ENCODE results near the gene OR1E1. TPM values are rescaled to one million over a fixed set of nuclear protein-coding genes. Genes with fewer than 3 reads are reported as not detected.
"Not testable (repeated sequence)": the region's sequence is repeated elsewhere in the genome, so short reads cannot be mapped to it uniquely, and the experiment has no call there.

The OR1E1 gene
- total RNA-seq (not detected), polyA plus RNA-seq (ENCODE audit: insufficient read length in 2 of 2) (not detected)
- long read RNA-seq, donor 1, result 0 reads
- long read RNA-seq, donor 2, result 0 reads
- long read RNA-seq, donor 3, result 0 reads
- long read RNA-seq, donor 4, result 0 reads

- H3K4me1 ChIP-seq (ENCODE audit: control insufficient read depth, insufficient read depth, low read length), result no peaks in the 10 kb centered on the region
- no peak within 1 kb of the TSS for H3K4me3 ChIP-seq (ENCODE audit: low read depth, low read length)
- H3K9me3 ChIP-seq (ENCODE audit: control insufficient read depth, insufficient read depth, low read length), result no peaks in the 10 kb centered on the region
- no peaks in the 10 kb centered on the region for H3K27me3 ChIP-seq (ENCODE audit: control insufficient read depth, insufficient read depth, low read length)
- H3K36me3 ChIP-seq (ENCODE audit: control insufficient read depth, insufficient read depth, low read length), result no peaks in the 10 kb centered on the region
- WGBS (ENCODE audit: insufficient coverage), result no CpG with 5 or more reads among the region's 1 CpG
- no peak for DNase-seq (ENCODE audit: low read depth in 4 of 6, low spot score in 6 of 6)
- no peak within 1 kb of the TSS for H3K27ac ChIP-seq (ENCODE audit: low read depth, low read length)
These were observed at the start of gene OR1E1 for GRCh38 chr17:3398310-3398709. TSS of gene OR1E1 (minus strand) at chr17:3398410. CDS start at chr17:3398410, 0 bp downstream.

- no peaks in the 10 kb centered on the region for H3K36me3 ChIP-seq (ENCODE audit: control insufficient read depth, insufficient read depth, low read length)
- no peak overlapping the region for H3K4me3 ChIP-seq (ENCODE audit: low read depth, low read length)
- no peaks in the 10 kb centered on the region for H3K27me3 ChIP-seq (ENCODE audit: control insufficient read depth, insufficient read depth, low read length)
- DNase-seq (ENCODE audit: low read depth in 4 of 6, low spot score in 6 of 6), result no peak
- no peak overlapping the region for H3K27ac ChIP-seq (ENCODE audit: low read depth, low read length)
- H3K4me1 ChIP-seq (ENCODE audit: control insufficient read depth, insufficient read depth, low read length), result no peaks in the 10 kb centered on the region
- WGBS (ENCODE audit: insufficient coverage), result no CpG with 5 or more reads among the region's 2 CpGs
- H3K9me3 ChIP-seq (ENCODE audit: control insufficient read depth, insufficient read depth, low read length), result no peaks in the 10 kb centered on the region
These were observed 49.4 kb upstream of the OR1E1 start for GRCh38 chr17:3447625-3448024.

DNA sequence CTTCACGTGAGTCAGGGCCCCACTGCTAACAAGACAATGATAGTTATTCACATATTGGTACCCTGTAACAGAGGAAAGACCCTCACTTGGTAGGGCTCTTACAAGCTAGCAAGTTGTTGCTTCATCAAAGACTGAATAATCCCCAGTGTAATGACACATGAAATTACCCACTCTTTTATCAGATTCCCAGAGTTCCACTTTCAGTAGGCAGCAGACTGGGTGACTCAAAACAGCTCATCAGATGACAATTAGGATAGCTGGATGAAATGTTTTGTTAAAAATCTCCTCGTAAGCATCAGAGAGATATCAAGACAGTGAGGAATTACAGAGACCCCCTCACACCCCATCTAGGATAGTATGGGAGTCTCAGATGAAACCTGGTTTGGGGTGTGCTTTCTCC lies 42.2 kb upstream of the OR1E1 start:
- Histone ChIP-seq H3K36me3 (ENCODE audit: control insufficient read depth, insufficient read depth, low read length) (no peaks in the 10 kb centered on the region), H3K27me3 (ENCODE audit: control insufficient read depth, insufficient read depth, low read length) (no peaks in the 10 kb centered on the region), H3K9me3 (ENCODE audit: control insufficient read depth, insufficient read depth, low read length) (no peaks in the 10 kb centered on the region), H3K4me3 (ENCODE audit: low read depth, low read length) (no peak overlapping the region), H3K27ac (ENCODE audit: low read depth, low read length) (no peak overlapping the region), H3K4me1 (ENCODE audit: control insufficient read depth, insufficient read depth, low read length) (no peaks in the 10 kb centered on the region)
- no peak for DNase-seq (ENCODE audit: low read depth in 4 of 6, low spot score in 6 of 6)
- WGBS (ENCODE audit: insufficient coverage), result no CpG with 5 or more reads among the region's 2 CpGs

DNA sequence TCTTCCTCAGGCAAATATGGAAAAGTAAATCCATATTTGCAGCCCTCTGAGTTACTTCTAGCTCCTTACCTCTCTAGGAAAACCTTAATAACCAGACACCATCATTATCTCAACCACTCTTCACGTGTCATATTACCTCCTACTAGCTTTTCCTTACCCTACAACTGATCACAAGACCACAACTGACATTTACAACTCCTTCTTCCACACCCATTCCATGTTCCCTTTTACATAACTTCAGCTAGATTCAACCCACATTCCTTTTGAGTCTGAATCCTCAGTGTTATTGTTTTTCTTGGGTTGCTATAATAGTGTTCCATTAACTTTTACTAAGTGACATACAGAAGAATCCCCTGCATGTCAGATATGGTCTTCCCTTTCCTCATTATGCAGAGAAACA lies 40.2 kb upstream of the OR1E1 start:
- 88% methylated on average over 1 of the region's 1 CpG for WGBS (ENCODE audit: insufficient coverage)
- H3K9me3 ChIP-seq (ENCODE audit: control insufficient read depth, insufficient read depth, low read length), result no peaks in the 10 kb centered on the region
- no peaks in the 10 kb centered on the region for H3K36me3 ChIP-seq (ENCODE audit: control insufficient read depth, insufficient read depth, low read length)
- H3K27me3 ChIP-seq (ENCODE audit: control insufficient read depth, insufficient read depth, low read length), result no peaks in the 10 kb centered on the region
- no peak for DNase-seq (ENCODE audit: low read depth in 4 of 6, low spot score in 6 of 6)
- no peak overlapping the region for H3K4me3 ChIP-seq (ENCODE audit: low read depth, low read length)
- H3K4me1 ChIP-seq (ENCODE audit: control insufficient read depth, insufficient read depth, low read length), result no peaks in the 10 kb centered on the region
- H3K27ac ChIP-seq (ENCODE audit: low read depth, low read length), result no peak overlapping the region

DNA sequence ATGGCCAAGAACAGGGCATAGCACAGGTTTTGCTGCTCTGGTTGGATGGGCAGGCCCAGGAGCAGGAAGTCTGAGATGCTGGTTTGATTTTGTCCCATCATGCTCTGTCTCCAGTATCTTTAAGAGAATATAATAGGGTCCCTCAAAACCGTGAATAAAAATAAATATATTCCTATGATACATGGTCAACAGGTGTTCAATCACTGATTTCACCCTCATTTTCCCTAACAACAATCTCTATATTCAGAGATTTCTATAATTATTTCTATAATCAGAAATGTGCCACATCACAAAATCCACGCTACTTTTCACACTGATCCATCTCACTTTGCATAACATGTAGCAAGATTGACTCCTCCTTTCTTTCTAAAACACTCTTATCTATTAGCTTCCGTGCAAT lies 35.5 kb upstream of the OR1E1 start, which contains the start of gene OR1E2:
TSS of gene OR1E2 (minus strand) at position 101 of the 400 bp plus-strand sequence. CDS start at position 101, 0 bp downstream.
- no peaks in the 10 kb centered on the region for H3K27me3 ChIP-seq (ENCODE audit: control insufficient read depth, insufficient read depth, low read length)
- H3K4me1 ChIP-seq (ENCODE audit: control insufficient read depth, insufficient read depth, low read length), result no peaks in the 10 kb centered on the region
- no peak within 1 kb of the TSS for H3K27ac ChIP-seq (ENCODE audit: low read depth, low read length)
- WGBS (ENCODE audit: insufficient coverage), result 94% methylated on average over 2 of the region's 3 CpGs
- no peak for DNase-seq (ENCODE audit: low read depth in 4 of 6, low spot score in 6 of 6)
- no peaks in the 10 kb centered on the region for H3K9me3 ChIP-seq (ENCODE audit: control insufficient read depth, insufficient read depth, low read length)
- no peak within 1 kb of the TSS for H3K4me3 ChIP-seq (ENCODE audit: low read depth, low read length)
- no peaks in the 10 kb centered on the region for H3K36me3 ChIP-seq (ENCODE audit: control insufficient read depth, insufficient read depth, low read length)

GRCh38 chr17:3433215-3433614 lies 35.0 kb upstream of the OR1E1 start:
- H3K4me1 ChIP-seq (ENCODE audit: control insufficient read depth, insufficient read depth, low read length); DNase-seq (ENCODE audit: low read depth in 4 of 6, low spot score in 6 of 6); H3K9me3 ChIP-seq (ENCODE audit: control insufficient read depth, insufficient read depth, low read length); H3K4me3 ChIP-seq (ENCODE audit: low read depth, low read length); H3K27ac ChIP-seq (ENCODE audit: low read depth, low read length); H3K27me3 ChIP-seq (ENCODE audit: control insufficient read depth, insufficient read depth, low read length); H3K36me3 ChIP-seq (ENCODE audit: control insufficient read depth, insufficient read depth, low read length): not testable (repeated sequence)
- 39% methylated on average over 6 of the region's 7 CpGs for WGBS (ENCODE audit: insufficient coverage)

DNA sequence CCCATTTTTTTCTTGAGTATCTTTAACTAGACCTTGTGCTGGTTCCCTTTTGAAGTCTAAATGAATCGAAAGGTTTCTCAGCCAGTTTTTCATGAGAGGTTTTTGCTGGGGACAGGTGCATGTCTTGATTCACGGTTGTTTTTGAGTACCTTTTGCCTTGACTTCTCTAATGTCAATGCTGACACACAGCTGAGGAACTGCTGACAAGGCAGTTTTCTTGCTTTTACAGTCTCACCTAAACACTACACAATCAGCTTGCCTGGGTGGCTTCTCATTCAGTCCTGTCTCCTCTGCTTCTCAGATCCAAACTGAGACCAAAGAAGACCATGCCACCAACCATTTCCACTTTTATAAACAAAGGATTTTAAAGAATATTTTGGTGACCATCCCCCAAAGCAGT lies 20.0 kb upstream of the OR1E1 start:
- no peaks in the 10 kb centered on the region for H3K4me1 ChIP-seq (ENCODE audit: control insufficient read depth, insufficient read depth, low read length)
- H3K36me3 ChIP-seq (ENCODE audit: control insufficient read depth, insufficient read depth, low read length), result no peaks in the 10 kb centered on the region
- 50% methylated on average over 1 of the region's 2 CpGs for whole genome bisulfite sequencing (ENCODE audit: insufficient coverage)
- no peaks in the 10 kb centered on the region for H3K9me3 ChIP-seq (ENCODE audit: control insufficient read depth, insufficient read depth, low read length)
- no peak overlapping the region for H3K4me3 ChIP-seq (ENCODE audit: low read depth, low read length)
- DNase-seq (ENCODE audit: low read depth in 4 of 6, low spot score in 6 of 6), result no peak
- no peaks in the 10 kb centered on the region for H3K27me3 ChIP-seq (ENCODE audit: control insufficient read depth, insufficient read depth, low read length)
- H3K27ac ChIP-seq (ENCODE audit: low read depth, low read length), result no peak overlapping the region

DNA sequence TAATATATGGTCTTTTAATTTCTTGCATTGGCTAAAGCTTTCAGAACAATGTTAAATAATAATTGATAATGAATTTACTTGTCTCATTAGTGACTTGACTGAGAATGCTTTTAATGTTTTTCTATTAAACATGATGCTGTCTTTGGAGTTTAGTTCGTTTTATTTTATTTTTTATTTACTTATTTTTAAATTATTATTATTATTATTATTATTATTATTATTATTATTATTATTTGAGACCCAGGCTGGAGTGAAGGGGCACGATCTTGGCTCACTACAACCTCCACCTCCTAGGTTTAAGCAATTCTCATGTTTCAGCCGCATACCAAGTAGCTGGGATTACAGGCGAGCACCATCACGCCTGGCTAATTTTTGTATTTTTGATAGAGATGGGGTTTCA lies 17.4 kb upstream of the OR1E1 start:
- 100% methylated on average over 3 of the region's 5 CpGs for WGBS (ENCODE audit: insufficient coverage)
- no peaks in the 10 kb centered on the region for H3K36me3 ChIP-seq (ENCODE audit: control insufficient read depth, insufficient read depth, low read length)

DNA sequence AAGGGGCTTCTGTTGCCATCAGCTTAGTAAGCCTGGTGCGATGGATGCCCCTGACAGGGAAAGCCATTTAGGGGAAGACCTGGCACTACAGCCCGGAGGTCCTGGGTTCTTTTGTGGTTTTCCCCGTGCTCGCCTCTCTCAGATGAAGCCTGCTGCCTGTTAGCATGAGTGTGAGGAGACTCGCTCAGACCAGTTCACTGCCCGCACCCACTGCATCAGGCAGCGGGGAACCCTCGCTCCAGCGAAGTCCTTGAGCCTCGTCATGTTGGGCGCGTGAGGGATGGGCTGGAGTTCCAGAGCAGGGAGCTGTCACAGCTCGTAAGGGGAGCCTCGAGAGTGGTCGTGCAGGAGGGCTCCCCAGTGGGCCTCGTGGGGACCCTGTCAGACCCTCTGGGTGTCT lies 14.0 kb upstream of the OR1E1 start:
- not testable (repeated sequence) for H3K4me3 ChIP-seq (ENCODE audit: low read depth, low read length); H3K27ac ChIP-seq (ENCODE audit: low read depth, low read length); H3K4me1 ChIP-seq (ENCODE audit: control insufficient read depth, insufficient read depth, low read length); DNase-seq (ENCODE audit: low read depth in 4 of 6, low spot score in 6 of 6); H3K9me3 ChIP-seq (ENCODE audit: control insufficient read depth, insufficient read depth, low read length); H3K36me3 ChIP-seq (ENCODE audit: control insufficient read depth, insufficient read depth, low read length); H3K27me3 ChIP-seq (ENCODE audit: control insufficient read depth, insufficient read depth, low read length)
- WGBS (ENCODE audit: insufficient coverage), result no CpG with 5 or more reads among the region's 16 CpGs

More for the DNA sequence above, 17.4 kb upstream of the OR1E1 start:
- no peak overlapping the region for H3K4me3 ChIP-seq (ENCODE audit: low read depth, low read length)
- no peaks in the 10 kb centered on the region for H3K9me3 ChIP-seq (ENCODE audit: control insufficient read depth, insufficient read depth, low read length)
- no peaks in the 10 kb centered on the region for H3K4me1 ChIP-seq (ENCODE audit: control insufficient read depth, insufficient read depth, low read length)
- no peaks in the 10 kb centered on the region for H3K27me3 ChIP-seq (ENCODE audit: control insufficient read depth, insufficient read depth, low read length)
- DNase-seq (ENCODE audit: low read depth in 4 of 6, low spot score in 6 of 6), result no peak
- H3K27ac ChIP-seq (ENCODE audit: low read depth, low read length), result no peak overlapping the region

DNA sequence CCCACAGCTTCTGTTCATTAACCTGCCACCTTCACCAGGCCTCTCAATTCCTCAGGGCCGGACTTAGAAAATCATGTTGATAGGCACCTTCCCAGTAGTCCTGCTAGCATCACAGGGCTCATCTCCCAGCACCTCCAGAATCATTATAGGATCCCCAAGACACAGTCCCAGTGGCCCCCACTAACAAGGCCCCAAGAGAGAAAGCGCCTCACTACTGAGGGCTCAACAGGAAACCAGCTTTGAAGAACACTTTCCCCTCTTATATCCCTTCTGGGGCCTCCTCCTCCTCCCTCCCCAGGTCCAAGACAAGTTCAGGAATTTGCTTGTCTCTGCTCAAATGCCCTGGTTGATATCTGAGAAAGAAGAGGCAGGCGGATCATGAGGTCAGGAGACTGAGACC lies 12.9 kb upstream of the OR1E1 start, which contains the start of gene OR3A3:
TSS of gene OR3A3 (plus strand) at position 301 of the 400 bp plus-strand sequence.
- 80% methylated on average over 1 of the region's 3 CpGs for WGBS (ENCODE audit: insufficient coverage)
- DNase-seq (ENCODE audit: low read depth in 4 of 6, low spot score in 6 of 6), result no peak
- H3K27me3 ChIP-seq (ENCODE audit: control insufficient read depth, insufficient read depth, low read length), result no peaks in the 10 kb centered on the region
- H3K4me1 ChIP-seq (ENCODE audit: control insufficient read depth, insufficient read depth, low read length), result no peaks in the 10 kb centered on the region
- no peaks in the 10 kb centered on the region for H3K36me3 ChIP-seq (ENCODE audit: control insufficient read depth, insufficient read depth, low read length)
- no peak within 1 kb of the TSS for H3K27ac ChIP-seq (ENCODE audit: low read depth, low read length)
- H3K4me3 ChIP-seq (ENCODE audit: low read depth, low read length), result no peak within 1 kb of the TSS
- H3K9me3 ChIP-seq (ENCODE audit: control insufficient read depth, insufficient read depth, low read length), result no peaks in the 10 kb centered on the region
